ENCODE results near the gene TNFRSF21. TPM values are rescaled to one million over a fixed set of nuclear protein-coding genes. Genes with fewer than 3 reads are reported as not detected.

The TNFRSF21 gene
- total RNA-seq, 1 experiment from 2014 or later, result 172 TPM

DNA sequence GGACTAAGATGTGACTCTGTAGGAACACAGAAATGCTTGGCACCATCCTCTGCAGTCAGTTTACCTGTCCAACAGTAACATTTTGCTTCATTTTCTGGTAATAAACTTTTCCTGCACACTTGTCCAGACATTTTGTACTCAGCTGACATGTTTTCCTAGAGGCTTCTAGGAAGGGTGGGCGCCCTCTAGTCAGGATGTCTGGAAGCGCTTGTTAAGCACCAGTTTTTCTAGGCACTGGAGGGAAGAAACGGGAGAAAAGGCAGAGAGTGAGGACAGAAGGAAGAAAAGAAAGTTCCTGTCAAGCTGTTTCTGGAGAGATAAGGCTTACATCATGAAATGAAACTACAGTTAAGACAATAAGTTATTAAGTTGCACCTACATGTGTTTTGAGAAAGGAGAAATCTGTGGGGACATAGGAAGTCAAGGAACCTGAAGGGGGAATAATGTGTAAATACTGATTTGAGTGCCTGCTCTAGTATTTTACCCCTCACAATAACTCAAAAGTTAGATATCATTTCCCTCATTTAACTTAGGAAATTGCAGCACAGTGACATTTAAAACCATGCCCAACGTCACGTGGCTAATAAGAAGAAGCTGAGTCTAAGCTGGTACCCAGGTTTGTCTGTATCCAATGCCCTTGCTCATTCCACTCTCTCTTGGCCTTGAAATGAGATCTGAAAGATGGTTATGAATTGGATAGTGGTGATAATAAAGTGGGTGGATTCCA, 42.7 kb upstream of the TNFRSF21 start:
- no peaks in the 10 kb centered on the region for H3K9me2 ChIP-seq (ENCODE audit: insufficient read depth)
- H3K4me3 ChIP-seq, result no peak overlapping the region
- DNase-seq, result no peak
- no peaks in the 10 kb centered on the region for H3K27me3 ChIP-seq (ENCODE audit: insufficient read depth, low read depth)
- no peaks in the 10 kb centered on the region for H3K4me1 ChIP-seq (replicated peaks; ENCODE audit: insufficient read depth)
- H3K27ac ChIP-seq, result no peak overlapping the region
- no TSS peak for BruUV-seq (replicated peaks)
- H3F3A ChIP-seq (ENCODE audit: insufficient read depth, low read depth), result no peaks in the 10 kb centered on the region
- no peak overlapping the region for H2AFZ ChIP-seq
- intact Hi-C loops (cut with micrococcal nuclease; ENCODE audit: unreplicated experiment), result no loop called here
- TF ChIP-seq, protein P1, sequence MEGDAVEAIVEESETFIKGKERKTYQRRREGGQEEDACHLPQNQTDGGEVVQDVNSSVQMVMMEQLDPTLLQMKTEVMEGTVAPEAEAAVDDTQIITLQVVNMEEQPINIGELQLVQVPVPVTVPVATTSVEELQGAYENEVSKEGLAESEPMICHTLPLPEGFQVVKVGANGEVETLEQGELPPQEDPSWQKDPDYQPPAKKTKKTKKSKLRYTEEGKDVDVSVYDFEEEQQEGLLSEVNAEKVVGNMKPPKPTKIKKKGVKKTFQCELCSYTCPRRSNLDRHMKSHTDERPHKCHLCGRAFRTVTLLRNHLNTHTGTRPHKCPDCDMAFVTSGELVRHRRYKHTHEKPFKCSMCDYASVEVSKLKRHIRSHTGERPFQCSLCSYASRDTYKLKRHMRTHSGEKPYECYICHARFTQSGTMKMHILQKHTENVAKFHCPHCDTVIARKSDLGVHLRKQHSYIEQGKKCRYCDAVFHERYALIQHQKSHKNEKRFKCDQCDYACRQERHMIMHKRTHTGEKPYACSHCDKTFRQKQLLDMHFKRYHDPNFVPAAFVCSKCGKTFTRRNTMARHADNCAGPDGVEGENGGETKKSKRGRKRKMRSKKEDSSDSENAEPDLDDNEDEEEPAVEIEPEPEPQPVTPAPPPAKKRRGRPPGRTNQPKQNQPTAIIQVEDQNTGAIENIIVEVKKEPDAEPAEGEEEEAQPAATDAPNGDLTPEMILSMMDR (conservative IDR thresholded peaks at IDR 0.05), result no peak; the same call in 1 of the 2 replicates
- TF ChIP-seq EZH2 (IDR thresholded peaks at IDR 0.05; ENCODE audit: low read depth), result no peak
- no peaks in the 10 kb centered on the region for H4K20me1 ChIP-seq (ENCODE audit: insufficient read depth)
- H3K4me2 ChIP-seq, result no peak overlapping the region
- H3K79me2 ChIP-seq (ENCODE audit: low read depth), result no peaks in the 10 kb centered on the region
- ChIA-PET CTCF (no interaction called here), POLR2A (ENCODE audit: unreplicated experiment) (no interaction called here)
- no peaks in the 10 kb centered on the region for H3K9me3 ChIP-seq (ENCODE audit: insufficient read depth, low read depth)
- H3K36me3 ChIP-seq (ENCODE audit: low read depth), result no peaks in the 10 kb centered on the region

DNA sequence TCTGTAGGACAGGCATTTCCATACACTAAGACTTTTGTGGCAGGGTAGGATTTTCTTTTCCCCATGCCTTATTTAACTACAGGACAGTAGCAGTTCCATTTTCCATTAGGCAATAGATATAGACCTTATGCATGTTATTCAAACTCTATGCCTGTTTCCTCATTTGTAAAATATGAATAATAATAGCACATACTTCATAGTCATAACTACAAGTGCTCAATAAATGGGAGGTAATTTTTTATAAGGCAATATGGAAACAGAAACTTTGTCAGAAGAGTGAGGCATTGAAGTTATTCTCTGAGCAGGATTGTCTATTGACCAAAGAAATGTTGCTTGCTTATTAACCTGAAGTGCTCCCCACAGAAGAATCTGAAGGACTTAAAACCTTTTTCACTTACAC, 41.9 kb upstream of the TNFRSF21 start:
- no peak for DNase-seq
- Histone ChIP-seq H3K4me1 (replicated peaks; ENCODE audit: insufficient read depth) (no peaks in the 10 kb centered on the region), H4K20me1 (ENCODE audit: insufficient read depth) (no peaks in the 10 kb centered on the region), H3F3A (ENCODE audit: insufficient read depth, low read depth) (no peaks in the 10 kb centered on the region), H3K9me2 (ENCODE audit: insufficient read depth) (no peaks in the 10 kb centered on the region), H3K27me3 (ENCODE audit: insufficient read depth, low read depth) (no peaks in the 10 kb centered on the region), H3K9me3 (ENCODE audit: insufficient read depth, low read depth) (no peaks in the 10 kb centered on the region), H2AFZ (no peak overlapping the region), H3K4me3 (no peak overlapping the region), H3K4me2 (no peak overlapping the region), H3K36me3 (ENCODE audit: low read depth) (no peaks in the 10 kb centered on the region), H3K79me2 (ENCODE audit: low read depth) (no peaks in the 10 kb centered on the region), H3K27ac (no peak overlapping the region)
- TF ChIP-seq, protein P1 (conservative IDR thresholded peaks at IDR 0.05), result no peak
- no peak for TF ChIP-seq EZH2 (IDR thresholded peaks at IDR 0.05; ENCODE audit: low read depth)
- ChIA-PET POLR2A (ENCODE audit: unreplicated experiment) (no interaction called here), CTCF (no interaction called here)
- intact Hi-C loops (cut with micrococcal nuclease; ENCODE audit: unreplicated experiment), result no loop called here
- no TSS peak for BruUV-seq (replicated peaks)

DNA sequence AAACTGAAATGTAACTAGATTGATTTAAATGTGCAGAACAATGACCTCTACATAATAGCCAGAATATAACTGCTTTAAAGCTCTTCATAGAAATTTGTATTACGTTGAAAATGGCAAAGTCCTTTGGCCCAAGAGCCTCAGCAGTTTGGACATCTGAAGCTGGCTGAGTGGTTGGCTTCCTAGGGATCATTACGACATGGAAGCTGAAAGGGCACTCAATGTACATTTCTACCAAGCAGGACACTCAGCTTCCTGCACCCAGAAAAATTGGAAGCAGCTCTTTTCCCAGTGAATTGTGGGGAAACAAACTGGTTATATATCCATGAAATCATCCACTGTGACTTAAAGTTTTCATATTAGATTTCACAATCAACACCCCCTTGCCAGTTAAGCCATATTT, 40.2 kb upstream of the TNFRSF21 start:
- intact Hi-C loops (cut with micrococcal nuclease; ENCODE audit: unreplicated experiment), result no loop called here
- peaks cover under 1% of the 10 kb centered on the region; the same call in 1 of the 2 replicates for H3K4me1 ChIP-seq (replicated peaks; ENCODE audit: insufficient read depth)
- H3K27me3 ChIP-seq (ENCODE audit: insufficient read depth, low read depth), result no peaks in the 10 kb centered on the region
- no peaks in the 10 kb centered on the region for H3K9me2 ChIP-seq (ENCODE audit: insufficient read depth)
- DNase-seq, result no peak
- no peaks in the 10 kb centered on the region for H4K20me1 ChIP-seq (ENCODE audit: insufficient read depth)
- H3K4me3 ChIP-seq, result no peak overlapping the region
- BruUV-seq (replicated peaks), result no TSS peak
- ChIA-PET CTCF (no interaction called here), POLR2A (ENCODE audit: unreplicated experiment) (no interaction called here)
- H3K27ac ChIP-seq, result no peak overlapping the region
- no peaks in the 10 kb centered on the region for H3K79me2 ChIP-seq (ENCODE audit: low read depth)
- H3K4me2 ChIP-seq, result no peak overlapping the region
- no peaks in the 10 kb centered on the region for H3K9me3 ChIP-seq (ENCODE audit: insufficient read depth, low read depth)
- no peaks in the 10 kb centered on the region for H3F3A ChIP-seq (ENCODE audit: insufficient read depth, low read depth)
- no peak overlapping the region for H2AFZ ChIP-seq
- H3K36me3 ChIP-seq (ENCODE audit: low read depth), result no peaks in the 10 kb centered on the region
- TF ChIP-seq, protein P1 (conservative IDR thresholded peaks at IDR 0.05), result no peak
